GM18526 (cell line): ENCODE data around the gene ENO4.

Experiments
- POLR2A ChIP-seq: IDR thresholded peaks from 3 replicates; pipeline ENCODE4 v1.6.1; 2011; ENCODE audit not compliant: insufficient read length; ENCODE audit errors: extremely low read depth

ENO4 gene

DNA sequence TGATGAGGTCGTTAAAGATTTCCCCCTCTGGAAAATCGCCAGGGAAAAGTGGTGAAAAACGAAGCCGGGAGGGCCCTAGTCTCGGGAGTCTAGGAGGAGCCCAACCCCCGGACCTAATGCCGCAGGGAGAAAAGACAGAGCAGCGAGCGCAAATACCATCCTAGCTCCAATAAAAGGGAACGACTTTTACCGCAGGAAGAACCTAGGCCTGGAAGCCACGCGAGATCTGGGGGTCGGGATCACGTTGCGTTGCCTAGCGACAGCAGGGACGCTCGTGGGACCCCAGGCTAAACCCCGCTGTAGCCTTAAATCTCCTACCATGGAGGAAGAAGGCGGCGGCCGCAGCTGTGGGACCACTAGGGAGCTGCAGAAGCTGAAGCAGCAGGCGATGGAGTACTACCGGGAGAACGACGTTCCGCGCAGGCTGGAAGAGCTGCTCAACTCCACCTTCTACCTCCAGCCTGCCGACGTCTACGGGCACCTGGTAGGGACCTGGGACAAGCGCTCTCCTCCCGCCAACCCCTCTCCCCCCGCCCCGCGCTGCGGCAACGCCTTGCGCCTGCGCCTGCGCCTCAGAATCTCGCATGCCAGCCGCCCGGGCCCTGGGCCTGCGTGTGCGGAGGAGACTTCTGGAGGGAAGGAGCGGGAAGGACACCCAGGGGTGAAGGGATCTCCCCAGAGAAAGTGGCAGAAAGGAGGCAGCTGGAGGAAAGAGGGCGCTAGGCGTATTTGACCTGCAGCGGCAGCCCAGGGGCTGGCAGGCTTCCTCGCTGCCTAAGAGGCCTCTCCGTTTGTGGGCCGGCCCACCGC is at the start of gene ENO4:
TSS of gene ENO4 (plus strand) at position 252 of the 810 bp plus-strand sequence. CDS start at position 320, 68 bp downstream.
- no peak for TF ChIP-seq POLR2A

DNA sequence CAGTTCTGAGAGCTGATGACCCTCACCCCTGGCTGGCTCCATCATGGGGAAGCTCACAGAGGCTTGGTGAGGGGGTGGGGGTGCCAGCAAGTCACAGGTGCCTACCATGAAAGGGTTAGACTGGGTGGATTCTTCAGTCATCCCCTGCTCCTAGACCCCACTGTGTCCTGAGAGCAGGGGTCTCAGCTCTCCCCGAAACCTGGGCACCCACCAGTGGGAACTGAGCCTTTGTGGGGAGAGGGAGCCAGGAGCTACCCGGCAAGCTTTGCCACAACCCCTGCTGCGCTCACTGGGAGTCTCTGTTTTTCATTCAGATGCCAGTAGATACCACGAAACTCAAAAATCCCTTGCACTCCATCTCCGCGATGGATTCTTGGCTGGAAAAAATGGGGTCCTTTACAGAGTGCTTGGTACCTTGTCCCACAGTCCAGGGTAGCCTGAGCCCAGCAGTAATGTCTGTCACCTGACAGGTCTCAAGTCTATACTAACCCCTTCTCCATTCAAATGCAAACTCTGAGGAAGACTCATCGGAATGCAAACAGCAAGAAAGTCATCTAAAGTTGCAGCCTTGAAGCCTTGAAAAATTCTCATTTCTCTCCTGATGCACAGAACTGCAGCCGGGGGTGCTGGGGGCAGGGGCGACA is 48.9 kb upstream of the ENO4 start:
- no peak for TF ChIP-seq POLR2A

DNA sequence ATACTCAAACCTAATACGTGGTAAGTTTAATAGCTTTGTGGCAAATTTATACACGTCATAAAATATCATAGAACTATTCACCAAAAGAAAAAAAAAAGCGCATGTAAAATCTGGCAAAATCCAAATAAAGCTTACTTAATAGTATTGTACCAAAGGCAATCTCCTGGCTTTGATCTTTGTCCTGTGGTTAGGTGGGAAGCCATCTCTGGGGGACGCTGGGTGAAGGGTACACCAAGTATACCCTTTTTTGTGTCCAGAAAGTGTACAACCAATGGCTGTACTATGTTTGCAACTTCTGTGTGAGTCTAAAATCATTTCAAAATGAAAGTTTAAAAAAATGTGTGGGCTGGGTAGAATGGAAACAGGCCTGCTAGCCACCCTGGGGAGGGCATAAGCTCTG is 47.6 kb upstream of the ENO4 start:
- TF ChIP-seq POLR2A = no peak

- TF ChIP-seq POLR2A = no peak
Measured at GRCh38 chr10:116802474-116802873, 46.8 kb upstream of the ENO4 start.

- TF ChIP-seq POLR2A = no peak
Measured at GRCh38 chr10:116802876-116803275, 46.4 kb upstream of the ENO4 start.

- TF ChIP-seq POLR2A = no peak
Measured at GRCh38 chr10:116803451-116804249, 45.6 kb upstream of the ENO4 start.

GRCh38 chr10:116808706-116809105 is 40.6 kb upstream of the ENO4 start:
- no peak for TF ChIP-seq POLR2A

GRCh38 chr10:116809483-116810119 is 39.7 kb upstream of the ENO4 start:
- TF ChIP-seq POLR2A = no peak

DNA sequence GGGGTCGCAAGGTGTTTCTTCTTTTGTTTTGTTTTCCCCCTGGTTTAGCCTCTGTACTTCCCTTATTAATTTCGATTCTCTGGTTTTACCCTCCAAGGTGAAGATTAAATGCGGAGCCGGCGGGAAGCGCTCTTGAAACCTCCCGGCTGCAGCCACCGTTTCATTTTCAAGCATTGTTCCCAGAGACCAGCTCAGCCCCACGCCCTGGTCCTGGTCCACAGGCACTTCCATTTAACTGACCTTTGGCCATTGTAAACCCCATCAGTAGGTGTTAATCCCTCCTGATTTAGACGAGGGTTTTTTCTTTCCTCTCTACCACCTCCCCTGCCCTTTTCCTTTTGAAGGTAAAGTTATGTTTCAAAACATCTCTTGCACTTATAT is 39.2 kb upstream of the ENO4 start:
- no peak for TF ChIP-seq POLR2A

GRCh38 chr10:116810895-116811294 is 38.4 kb upstream of the ENO4 start:
- no peak for TF ChIP-seq POLR2A

DNA sequence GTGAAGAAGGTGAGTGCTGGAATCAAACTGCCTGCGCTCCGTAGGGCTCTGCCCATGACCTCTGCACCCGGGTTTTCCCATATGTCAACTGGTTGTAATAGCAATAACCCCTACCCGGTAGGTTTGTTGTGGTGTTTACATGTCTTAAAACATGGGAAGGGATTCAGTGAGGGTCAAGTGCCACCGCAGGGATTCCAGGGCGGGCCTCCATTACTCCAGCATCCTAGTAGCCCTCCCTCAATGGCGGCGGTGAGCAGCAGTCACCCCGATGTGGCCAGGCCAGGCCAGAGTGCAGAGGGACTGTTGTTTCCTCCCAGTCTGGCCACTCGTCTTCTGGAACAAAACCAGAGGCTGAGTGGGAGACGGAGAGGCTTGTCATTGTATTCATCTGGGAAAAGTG is 37.6 kb upstream of the ENO4 start:
- no peak for TF ChIP-seq POLR2A

GRCh38 chr10:116815641-116816415 is 33.5 kb upstream of the ENO4 start:
- TF ChIP-seq POLR2A = no peak

DNA sequence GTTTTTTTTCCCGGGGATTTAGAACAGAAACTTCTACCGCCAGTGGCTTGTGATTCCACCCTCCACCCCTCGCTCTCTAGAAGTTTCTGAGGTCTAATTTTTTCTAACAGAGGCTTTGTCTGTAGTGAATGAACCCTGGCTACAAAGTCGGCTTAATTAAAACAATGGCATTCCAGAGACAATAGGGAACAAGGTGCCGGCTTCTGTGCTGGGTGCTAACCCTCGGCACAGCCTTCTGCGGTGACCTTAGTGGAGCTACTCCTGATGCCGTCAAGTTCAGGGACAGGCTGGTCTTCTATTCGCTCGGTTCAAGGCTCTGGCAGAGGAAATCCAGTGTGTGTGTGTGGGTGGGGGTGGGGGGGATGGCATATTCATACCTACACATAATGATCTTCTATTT is 32.1 kb upstream of the ENO4 start:
- TF ChIP-seq POLR2A = no peak

DNA sequence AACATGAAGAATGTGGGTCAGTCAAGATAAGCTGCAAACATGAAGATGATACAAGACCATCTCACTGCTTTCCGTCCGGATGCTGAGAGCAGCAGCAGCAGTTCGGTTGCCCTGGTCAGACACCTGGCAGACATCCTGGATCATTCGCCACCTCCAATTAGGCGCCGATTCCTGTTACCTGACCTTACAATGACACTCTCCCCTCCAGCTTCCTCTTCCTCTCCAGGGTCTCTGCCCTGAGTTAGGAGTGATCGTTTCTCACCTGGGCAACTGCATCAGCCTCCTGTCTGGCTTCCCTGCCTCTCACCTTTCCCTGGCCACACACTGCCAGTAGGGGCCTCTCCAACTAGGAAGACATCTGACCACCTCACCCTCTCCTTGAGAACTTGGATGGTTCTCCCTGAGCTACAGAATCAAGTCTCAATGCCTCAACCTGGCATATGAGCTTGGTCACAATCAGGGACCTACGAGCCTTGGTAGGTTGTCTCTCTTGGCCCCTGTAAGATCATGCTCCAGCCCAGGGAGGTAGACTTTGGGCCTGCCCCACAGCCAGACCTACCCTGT is 31.4 kb upstream of the ENO4 start:
- no peak for TF ChIP-seq POLR2A
